ENCODE results near the gene AMZ1. TPM values are rescaled to one million over a fixed set of nuclear protein-coding genes. Genes with fewer than 3 reads are reported as not detected.

The AMZ1 gene
- total RNA-seq, 1 experiment from 2014 or later, result 0.74 TPM

DNA sequence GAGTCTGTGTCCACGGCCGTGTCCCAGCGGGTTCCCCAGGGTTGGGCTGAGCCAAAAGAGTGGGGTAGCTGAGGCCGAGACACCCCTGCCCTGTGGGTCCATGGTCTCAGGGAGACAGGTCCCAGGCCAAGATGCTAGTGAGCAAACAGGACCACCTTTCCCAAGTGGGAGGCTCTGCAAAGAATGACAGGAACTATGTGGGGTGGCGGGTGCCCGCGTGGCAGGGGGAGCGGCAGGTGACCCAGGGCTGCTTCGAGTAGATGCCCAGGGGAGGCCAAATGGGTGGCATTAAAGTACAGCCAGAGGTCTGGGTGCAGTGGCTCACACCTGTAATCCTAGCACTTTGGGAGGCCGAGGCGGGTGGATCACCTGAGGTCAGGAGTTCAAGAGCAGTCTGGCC is 38.0 kb upstream of the AMZ1 start:
- Histone ChIP-seq H2BK15ac (ENCODE audit: low read depth, low read length) (no peak overlapping the region), H2BK5ac (ENCODE audit: insufficient read length, low read length) (no peak overlapping the region)
- TF ChIP-seq, protein P1, sequence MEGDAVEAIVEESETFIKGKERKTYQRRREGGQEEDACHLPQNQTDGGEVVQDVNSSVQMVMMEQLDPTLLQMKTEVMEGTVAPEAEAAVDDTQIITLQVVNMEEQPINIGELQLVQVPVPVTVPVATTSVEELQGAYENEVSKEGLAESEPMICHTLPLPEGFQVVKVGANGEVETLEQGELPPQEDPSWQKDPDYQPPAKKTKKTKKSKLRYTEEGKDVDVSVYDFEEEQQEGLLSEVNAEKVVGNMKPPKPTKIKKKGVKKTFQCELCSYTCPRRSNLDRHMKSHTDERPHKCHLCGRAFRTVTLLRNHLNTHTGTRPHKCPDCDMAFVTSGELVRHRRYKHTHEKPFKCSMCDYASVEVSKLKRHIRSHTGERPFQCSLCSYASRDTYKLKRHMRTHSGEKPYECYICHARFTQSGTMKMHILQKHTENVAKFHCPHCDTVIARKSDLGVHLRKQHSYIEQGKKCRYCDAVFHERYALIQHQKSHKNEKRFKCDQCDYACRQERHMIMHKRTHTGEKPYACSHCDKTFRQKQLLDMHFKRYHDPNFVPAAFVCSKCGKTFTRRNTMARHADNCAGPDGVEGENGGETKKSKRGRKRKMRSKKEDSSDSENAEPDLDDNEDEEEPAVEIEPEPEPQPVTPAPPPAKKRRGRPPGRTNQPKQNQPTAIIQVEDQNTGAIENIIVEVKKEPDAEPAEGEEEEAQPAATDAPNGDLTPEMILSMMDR (conservative IDR thresholded peaks at IDR 0.05), result no peak

More for the DNA sequence above, 38.0 kb upstream of the AMZ1 start:
- H3K27ac ChIP-seq (ENCODE audit: insufficient read length, low read depth, low read length), result no peak overlapping the region
- H4K5ac ChIP-seq (ENCODE audit: insufficient read length, low read depth, low read length), result no peak overlapping the region
- H3K56ac ChIP-seq (ENCODE audit: insufficient read length, low read depth, low read length), result no peak overlapping the region
- no peak overlapping the region for H3T11ph ChIP-seq (ENCODE audit: low read length)
- H3K14ac ChIP-seq (ENCODE audit: insufficient read depth, low read length), result no peak overlapping the region
- Mint-ChIP-seq H3K4me3 (no peak overlapping the region), H3K27ac (0 out of 7 replicates have a peak overlapping the region, but pooled peaks of 1 of the 3 experiments have one; percentile 94), H3K27me3 (ENCODE audit: low read depth) (no peaks in the 10 kb centered on the region), H3K36me3 (ENCODE audit: insufficient read depth in 1 of 3, low read depth in 3 of 3) (peaks cover 19 to 33% (median 30%) of the 10 kb centered on the region in 3 experiments; a peak in 6 of 7 replicates), H3K9me3 (no peaks in the 10 kb centered on the region), H3K4me1 (peaks cover 8 to 13% of the 10 kb centered on the region in 2 experiments)
- no peak overlapping the region for H2BK12ac ChIP-seq (ENCODE audit: insufficient read length, low read depth, low read length)
- no peak overlapping the region for H2BK20ac ChIP-seq (ENCODE audit: low read depth, low read length, poor library complexity, severe bottlenecking)
- no peak overlapping the region for H4K91ac ChIP-seq (ENCODE audit: insufficient read length, low read depth, low read length)
- H4K8ac ChIP-seq (replicated peaks; ENCODE audit: insufficient read length, low read depth, low read length), result no peak overlapping the region
- H2BK120ac ChIP-seq (ENCODE audit: low read depth, low read length, poor library complexity, severe bottlenecking), result no peak overlapping the region
- H3K79me1 ChIP-seq (ENCODE audit: insufficient read depth, low read depth, low read length, poor library complexity, severe bottlenecking), result peaks cover 3% of the 10 kb centered on the region
- no peak overlapping the region for H3K4ac ChIP-seq (ENCODE audit: low read depth, low read length)
- WGBS (ENCODE audit: extremely low coverage, insufficient read length, low lambda C conversion rate), result no CpG with 5 or more reads among the region's 11 CpGs
- peaks cover 3% of the 10 kb centered on the region; the same call in 1 of the 2 replicates for H3K4me1 ChIP-seq (ENCODE audit: insufficient read depth, low read length)
- DNase-seq, result no peak
- no peak overlapping the region for H3K18ac ChIP-seq (ENCODE audit: insufficient read length, low read depth, low read length)
- no peaks in the 10 kb centered on the region for H3K79me2 ChIP-seq (ENCODE audit: insufficient read depth, low read length)
- no peak overlapping the region for H3K4me2 ChIP-seq (ENCODE audit: insufficient read depth, insufficient read length, low read length)
- H2AK5ac ChIP-seq (ENCODE audit: insufficient read length, low read length), result no peak overlapping the region
- H3K27me3 ChIP-seq (ENCODE audit: insufficient read depth, low read length), result no peaks in the 10 kb centered on the region
- no peak overlapping the region for H2AFZ ChIP-seq (ENCODE audit: low read length)
- H4K20me1 ChIP-seq (ENCODE audit: control insufficient read depth, insufficient read depth, insufficient read length), result no peaks in the 10 kb centered on the region
- H3K23ac ChIP-seq (ENCODE audit: insufficient read length, low read depth, low read length), result no peak overlapping the region
- H3K9me3 ChIP-seq (ENCODE audit: control insufficient read depth, low read depth, low read length), result no peaks in the 10 kb centered on the region
- H3K23me2 ChIP-seq (ENCODE audit: insufficient read length, low read depth, low read length, poor library complexity, severe bottlenecking), result no peaks in the 10 kb centered on the region
- H3K9ac ChIP-seq (ENCODE audit: extremely low read depth, insufficient read length, low read length), result no peak overlapping the region

All from H9 (cell line).